IMR-90 (cell line): ENCODE results near the gene FBLIM1. TPM values are rescaled to one million over a fixed set of nuclear protein-coding genes. Genes with fewer than 3 reads are reported as not detected.

Experiments
- ATAC-seq: fragments of 200-7000 bp; cut with Tn5 transposase; 2 replicates; pipeline ENCODE4 v1.9.1; 2020; ENCODE audit warnings: low read depth, mild to moderate bottlenecking, moderate library complexity
- BruUV-seq: library from RNA; stranded (reverse); fragments of 400-500 nt; replicated peaks from 2 replicates; lab custom pipeline; 2021; lab: Mats Ljungman, UMichigan
- CTCF ChIA-PET: fragments of 300-600 bp; formaldehyde crosslinking; extraction: SDS; loops from one replicate; lab custom pipeline; 2021; ENCODE audit warnings: antibody characterized with exemption; lab: Yijun Ruan, JAX
- POLR2A ChIA-PET: fragments of 300-600 bp; sonication (Branson Sonifier 250); formaldehyde crosslinking; loops from one replicate; lab custom pipeline; 2022; ENCODE audit warnings: antibody characterized with exemption; ENCODE audit not compliant: unreplicated experiment; lab: Charles Lee
- DNase-seq: peaks from one replicate; pipeline ENCODE4 v3.0.0; 2013
- H2AFZ ChIP-seq: replicated peaks from 2 replicates; pipeline ENCODE3; 2013; ENCODE audit warnings: low read length, mild to moderate bottlenecking; ENCODE audit not compliant: poor library complexity
- H2AK5ac ChIP-seq: 2 replicates; pipeline ENCODE4 v1.6.1; 2013; ENCODE audit warnings: low read depth, low read length, inconsistent platforms
- H2AK9ac ChIP-seq: replicated peaks from 2 replicates; pipeline ENCODE3; 2013; ENCODE audit warnings: mild to moderate bottlenecking, low read depth, low read length, moderate library complexity; ENCODE audit not compliant: poor library complexity
- H2BK120ac ChIP-seq: 2 replicates; pipeline ENCODE4 v1.6.1; 2013; ENCODE audit warnings: low read depth, low read length, inconsistent platforms
- H2BK15ac ChIP-seq: 3 replicates; pipeline ENCODE4 v1.6.1; 2013; ENCODE audit warnings: low read depth, low read length, inconsistent platforms
- H2BK20ac ChIP-seq: 2 replicates; pipeline ENCODE4 v1.6.1; 2013; ENCODE audit warnings: low read depth, mild to moderate bottlenecking, inconsistent platforms, low read length, moderate library complexity
- H2BK5ac ChIP-seq: 2 replicates; pipeline ENCODE4 v1.6.1; 2013; ENCODE audit warnings: mild to moderate bottlenecking, low read depth, low read length, inconsistent platforms; ENCODE audit not compliant: poor library complexity, severe bottlenecking
- H3K14ac ChIP-seq: replicated peaks from 2 replicates; pipeline ENCODE4 v1.6.1; 2013; ENCODE audit warnings: low read depth, low read length, inconsistent platforms
- H3K18ac ChIP-seq: 2 replicates; pipeline ENCODE4 v1.6.1; 2013; ENCODE audit warnings: low read depth, low read length, control low read depth
- H3K23ac ChIP-seq: 2 replicates; pipeline ENCODE4 v1.6.1; 2013; ENCODE audit warnings: low read depth, low read length, inconsistent platforms
- H3K27ac ChIP-seq: 2 replicates; pipeline ENCODE4 v1.5.1; 2013; ENCODE audit warnings: mild to moderate bottlenecking, control low read depth, low read length; ENCODE audit not compliant: insufficient read depth
- H3K27me3 ChIP-seq: 2 replicates; pipeline ENCODE4 v1.6.1; 2013; ENCODE audit warnings: low read length; ENCODE audit not compliant: control insufficient read depth, insufficient read depth
- H3K36me3 ChIP-seq: 2 replicates; pipeline ENCODE4 v1.6.1; 2013; ENCODE audit warnings: low read length, mixed read lengths; ENCODE audit not compliant: control insufficient read depth, insufficient read depth
- H3K4ac ChIP-seq: 2 replicates; pipeline ENCODE4 v1.6.1; 2013; ENCODE audit warnings: low read depth, low read length, inconsistent platforms
- H3K4me1 ChIP-seq: 2 replicates; pipeline ENCODE4 v1.6.1; 2013; ENCODE audit warnings: low read length, mixed read lengths; ENCODE audit not compliant: control insufficient read depth, insufficient read depth
- H3K4me2 ChIP-seq: 2 replicates; pipeline ENCODE4 v1.6.1; 2013; ENCODE audit warnings: low read depth, mild to moderate bottlenecking, control low read depth, low read length, moderate library complexity
- H3K4me3 ChIP-seq: 2 replicates; pipeline ENCODE4 v1.5.1; 2013; ENCODE audit warnings: low read depth, mild to moderate bottlenecking, control low read depth, low read length, moderate library complexity; ENCODE audit not compliant: insufficient read depth
- H3K56ac ChIP-seq: 2 replicates; pipeline ENCODE4 v1.6.1; 2013; ENCODE audit warnings: low read length, inconsistent platforms; ENCODE audit not compliant: insufficient read depth; ENCODE audit errors: extremely low read depth
- H3K79me1 ChIP-seq, 2 experiments: 2 replicates each; pipeline ENCODE4 v1.6.1; 2013; ENCODE audit warnings: low read length in 2 of 2, inconsistent platforms in 1 of 2, low read depth in 1 of 2
- H3K9ac ChIP-seq: 2 replicates; pipeline ENCODE4 v1.6.1; 2013; ENCODE audit warnings: low read depth, low read length, control low read depth
- H3K9me1 ChIP-seq: 2 replicates; pipeline ENCODE4 v1.6.1; 2013; ENCODE audit warnings: low read length, inconsistent platforms; ENCODE audit not compliant: insufficient read depth
- H3K9me3 ChIP-seq: 2 replicates; pipeline ENCODE4 v1.6.1; 2013; ENCODE audit warnings: low read length; ENCODE audit not compliant: control insufficient read depth, insufficient read depth
- H4K20me1 ChIP-seq: 2 replicates; pipeline ENCODE4 v1.6.1; 2013; ENCODE audit warnings: low read length, inconsistent platforms; ENCODE audit not compliant: insufficient read depth
- H4K5ac ChIP-seq: 2 replicates; pipeline ENCODE4 v1.6.1; 2013; ENCODE audit warnings: mild to moderate bottlenecking, low read depth, low read length, control low read depth
- H4K8ac ChIP-seq, 2 experiments: 2 replicates each; pipeline ENCODE4 v1.6.1; 2013; ENCODE audit warnings: low read depth in 2 of 2, low read length in 2 of 2, control low read depth in 1 of 2, inconsistent platforms in 1 of 2
- H4K91ac ChIP-seq: 2 replicates; pipeline ENCODE4 v1.6.1; 2013; ENCODE audit warnings: low read depth, low read length, inconsistent platforms; ENCODE audit not compliant: insufficient read depth
- BHLHE40 ChIP-seq: fragments of 150-350 bp; IDR thresholded peaks from 2 replicates; pipeline ENCODE4 v1.6.1; 2016; ENCODE audit warnings: mild to moderate bottlenecking, low read depth, low read length
- CEBPB ChIP-seq: IDR thresholded peaks from 2 replicates; pipeline ENCODE4 v1.6.1; 2012; ENCODE audit warnings: low read depth, low read length, improper control_type of control experiment
- CHD1 ChIP-seq: IDR thresholded peaks from 2 replicates; pipeline ENCODE4 v1.6.1; 2012; ENCODE audit warnings: low read depth, low read length, improper control_type of control experiment
- CTCF ChIP-seq: conservative IDR thresholded peaks from 2 replicates; pipeline ENCODE4 v1.5.1; 2012; ENCODE audit warnings: mild to moderate bottlenecking, low read depth, low read length, improper control_type of control experiment
- ELK1 ChIP-seq: fragments of 150-350 bp; IDR thresholded peaks from 2 replicates; pipeline ENCODE4 v1.6.1; 2016; ENCODE audit warnings: low read depth, mild to moderate bottlenecking, low read length, moderate library complexity, borderline replicate concordance
- FOS ChIP-seq: fragments of 150-350 bp; IDR thresholded peaks from 2 replicates; pipeline ENCODE4 v1.6.1; 2016; ENCODE audit warnings: low read depth, low read length
- MAFK ChIP-seq: IDR thresholded peaks from 2 replicates; pipeline ENCODE4 v1.6.1; 2012; ENCODE audit warnings: low read depth, low read length, improper control_type of control experiment
- MAZ ChIP-seq: IDR thresholded peaks from 2 replicates; pipeline ENCODE4 v1.6.1; 2012; ENCODE audit warnings: low read depth, mild to moderate bottlenecking, low read length, improper control_type of control experiment, moderate library complexity, borderline replicate concordance
- NFE2L2 ChIP-seq: fragments of 150-350 bp; IDR thresholded peaks from 2 replicates; pipeline ENCODE4 v1.6.1; 2016; ENCODE audit warnings: low read depth, mild to moderate bottlenecking, low read length
- POLR2A ChIP-seq: IDR thresholded peaks from 2 replicates; pipeline ENCODE4 v1.6.1; 2012; ENCODE audit warnings: mild to moderate bottlenecking, low read depth, low read length
- RAD21 ChIP-seq: IDR thresholded peaks from 2 replicates; pipeline ENCODE4 v1.6.1; 2012; ENCODE audit warnings: low read length, improper control_type of control experiment
- RCOR1 ChIP-seq: IDR thresholded peaks from 2 replicates; pipeline ENCODE4 v1.6.1; 2012; ENCODE audit warnings: mild to moderate bottlenecking, low read length, improper control_type of control experiment; ENCODE audit not compliant: insufficient replicate concordance
- RFX5 ChIP-seq: IDR thresholded peaks from 2 replicates; pipeline ENCODE4 v1.8.0; 2012; ENCODE audit warnings: low read depth, mild to moderate bottlenecking, low read length, moderate library complexity
- SMC3 ChIP-seq: fragments of 150-350 bp; IDR thresholded peaks from 2 replicates; pipeline ENCODE4 v1.6.1; 2016; ENCODE audit warnings: low read depth, mild to moderate bottlenecking, antibody characterized with exemption, low read length, moderate library complexity
- USF2 ChIP-seq: fragments of 150-350 bp; IDR thresholded peaks from 2 replicates; pipeline ENCODE4 v1.6.1; 2017; ENCODE audit warnings: mild to moderate bottlenecking, antibody characterized with exemption, low read length, low read depth
- WGBS, 2 experiments: methylation state at CpG; one replicate each; pipeline versions ENCODE4 v1.1.5 to v1.1.7; 2013; ENCODE audit warnings: missing lambda C conversion rate in 2 of 2; ENCODE audit not compliant: insufficient read length in 1 of 2; ENCODE audit errors: extremely low coverage in 2 of 2; 5-methylcytosine and 5-hydroxymethylcytosine counted together
- dilution Hi-C: fragments of 300-500 bp; cut with HindIII; formaldehyde crosslinking; loops from one replicate; pipeline ENCODE4 v1.14.3; 2018; ENCODE audit warnings: low sequenced_read_pairs; ENCODE audit not compliant: unreplicated experiment
- in situ Hi-C: fragments of 300-500 bp; cut with MboI; formaldehyde crosslinking; loops from 3 replicates; pipeline ENCODE4 v1.14.3; 2019; ENCODE audit warnings: low sequenced_read_pairs, inconsistent platforms, mixed read lengths
- intact Hi-C: fragments of 100-400 bp; cut with micrococcal nuclease; formaldehyde crosslinking; loops from 2 replicates; pipeline ENCODE4 v1.10.0; 2022
- polyA plus RNA-seq, 3 experiments: library from polyadenylated mRNA; depleted of rRNA; stranded (reverse); fragments of >200 nt; gene quantifications; 2 replicates each; pipeline ENCODE4 v1.2.3, GENCODE V29; 2012; ENCODE audit warnings: low replicate concordance in 1 of 3
- total RNA-seq: library from RNA; depleted of rRNA; stranded (reverse); fragments of >200 nt; gene quantifications from 2 replicates; pipeline ENCODE4 v1.2.3, GENCODE V29; 2012

The FBLIM1 gene
- total and polyA plus RNA-seq, 2 of the 4 experiments (the other 2 are of a cell fraction): 52.2 to 140 TPM

GRCh38 chr1:15734296-15734695 is 24.3 kb upstream of the FBLIM1 start:
- no peak overlapping the region for H3K56ac ChIP-seq
- H4K20me1 ChIP-seq: no peaks in the 10 kb centered on the region; the same call in 1 of the 2 replicates
- no peak overlapping the region for H3K4me3 ChIP-seq
- no peak overlapping the region for H2BK120ac ChIP-seq
- in situ Hi-C loops: no loop called here
- H3K36me3 ChIP-seq: peaks cover 53% of the 10 kb centered on the region
- DNase-seq (no peak), ATAC-seq (no peak)
- no peak overlapping the region for H3K4me2 ChIP-seq
- no peak overlapping the region for H4K8ac ChIP-seq
- H2BK15ac ChIP-seq: no peak overlapping the region
- H2BK5ac ChIP-seq: no peak overlapping the region
- H2AK9ac ChIP-seq: peak overlapping the region; percentile 5
- no peak overlapping the region for H4K91ac ChIP-seq
- H3K79me1 ChIP-seq: no peaks in the 10 kb centered on the region; a peak in 1 of 4 replicates
- H3K9ac ChIP-seq: no peak overlapping the region
- no peak overlapping the region for H3K4ac ChIP-seq
- H2AK5ac ChIP-seq: no peak overlapping the region
- no TSS peak for BruUV-seq
- no peaks in the 10 kb centered on the region for H3K9me3 ChIP-seq
- intact Hi-C loops: no loop called here
- H3K27me3 ChIP-seq: no peaks in the 10 kb centered on the region
- no peak for TF ChIP-seq RAD21
- no peak for TF ChIP-seq MAZ
- TF ChIP-seq SMC3: no peak
- TF ChIP-seq RCOR1: no peak
- TF ChIP-seq POLR2A: no peak
- no peak for TF ChIP-seq NFE2L2
- TF ChIP-seq ELK1: no peak
- no peak for TF ChIP-seq CHD1
- TF ChIP-seq USF2: no peak
- TF ChIP-seq BHLHE40: no peak
- TF ChIP-seq CEBPB: no peak
- TF ChIP-seq CTCF: no peak
- no peak for TF ChIP-seq FOS
- TF ChIP-seq RFX5: no peak
- TF ChIP-seq MAFK: no peak
- CTCF ChIA-PET: no interaction called here
- POLR2A ChIA-PET: no interaction called here
- no peaks in the 10 kb centered on the region for H3K4me1 ChIP-seq
- WGBS, 2 experiments: no CpG with 5 or more reads among the region's 13 CpGs
- H4K5ac ChIP-seq: no peak overlapping the region
- H3K9me1 ChIP-seq: no peaks in the 10 kb centered on the region
- H3K18ac ChIP-seq: no peak overlapping the region
- H3K14ac ChIP-seq: no peak overlapping the region
- H2AFZ ChIP-seq: no peak overlapping the region
- no peak overlapping the region for H3K27ac ChIP-seq
- no peak overlapping the region for H2BK20ac ChIP-seq
- dilution Hi-C loops: no loop called here
- H3K23ac ChIP-seq: no peak overlapping the region
